Measurements from ENCODE around the gene INTS1.

DNA sequence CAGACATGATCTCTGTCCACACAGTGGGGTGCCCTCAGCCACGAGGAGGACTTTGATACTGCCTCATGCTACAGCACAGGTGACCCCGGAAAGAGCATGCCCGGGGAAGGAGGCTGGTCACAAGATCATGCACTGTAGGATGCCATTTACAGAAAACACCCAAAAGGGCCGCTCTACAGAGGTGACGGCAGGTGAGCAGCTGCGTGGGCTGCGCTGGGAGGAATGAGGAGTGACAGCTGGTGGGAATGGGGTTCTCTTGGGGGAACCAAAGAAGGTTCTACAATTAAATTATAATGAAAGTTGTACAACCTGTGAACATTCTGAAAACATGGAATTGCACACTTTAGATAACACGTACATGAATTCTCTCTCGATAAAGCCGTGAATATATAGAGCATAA, 12.0 kb downstream of the INTS1 start:
- TF ChIP-seq, protein P1, sequence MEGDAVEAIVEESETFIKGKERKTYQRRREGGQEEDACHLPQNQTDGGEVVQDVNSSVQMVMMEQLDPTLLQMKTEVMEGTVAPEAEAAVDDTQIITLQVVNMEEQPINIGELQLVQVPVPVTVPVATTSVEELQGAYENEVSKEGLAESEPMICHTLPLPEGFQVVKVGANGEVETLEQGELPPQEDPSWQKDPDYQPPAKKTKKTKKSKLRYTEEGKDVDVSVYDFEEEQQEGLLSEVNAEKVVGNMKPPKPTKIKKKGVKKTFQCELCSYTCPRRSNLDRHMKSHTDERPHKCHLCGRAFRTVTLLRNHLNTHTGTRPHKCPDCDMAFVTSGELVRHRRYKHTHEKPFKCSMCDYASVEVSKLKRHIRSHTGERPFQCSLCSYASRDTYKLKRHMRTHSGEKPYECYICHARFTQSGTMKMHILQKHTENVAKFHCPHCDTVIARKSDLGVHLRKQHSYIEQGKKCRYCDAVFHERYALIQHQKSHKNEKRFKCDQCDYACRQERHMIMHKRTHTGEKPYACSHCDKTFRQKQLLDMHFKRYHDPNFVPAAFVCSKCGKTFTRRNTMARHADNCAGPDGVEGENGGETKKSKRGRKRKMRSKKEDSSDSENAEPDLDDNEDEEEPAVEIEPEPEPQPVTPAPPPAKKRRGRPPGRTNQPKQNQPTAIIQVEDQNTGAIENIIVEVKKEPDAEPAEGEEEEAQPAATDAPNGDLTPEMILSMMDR (IDR thresholded peaks at IDR 0.05) = no peak
- TF ChIP-seq POLR2AphosphoS5 (IDR thresholded peaks at IDR 0.05) (no peak), POLR2A (IDR thresholded peaks at IDR 0.05; ENCODE audit: low read depth) (no peak)
